ENCODE results near the gene ACIN1. TPM values are rescaled to one million over a fixed set of nuclear protein-coding genes. Genes with fewer than 3 reads are reported as not detected.
"Not testable (repeated sequence)": the region's sequence is repeated elsewhere in the genome, so short reads cannot be mapped to it uniquely, and the experiment has no call there.

ACIN1 gene
- total and polyA plus RNA-seq, 7 donors, result 45.2 to 83.2 (median 75.3) TPM

DNA sequence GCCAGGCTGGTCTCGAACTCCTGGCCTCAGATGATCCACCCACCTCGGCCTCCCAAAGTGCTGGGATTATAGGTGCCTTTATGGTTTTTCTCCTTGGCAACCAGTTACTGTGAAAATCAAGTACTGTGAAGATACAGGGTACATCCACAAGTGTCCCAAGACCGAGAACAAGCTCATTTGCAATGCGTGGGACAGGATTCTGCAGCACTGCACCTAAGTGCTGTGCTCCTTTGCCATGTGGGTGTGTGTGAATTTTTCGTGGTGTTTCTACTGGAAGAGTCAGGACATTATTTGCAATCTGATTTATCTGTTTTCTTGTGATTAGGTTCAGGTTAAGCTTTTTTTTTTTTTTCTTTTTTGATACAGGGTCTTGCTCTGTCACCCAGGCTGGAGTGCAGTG lies 77.8 kb downstream of the ACIN1 start:
- Histone ChIP-seq H3K27me3 (ENCODE audit: insufficient read depth in 3 of 3, low read length in 2 of 3) (no peaks in the 10 kb centered on the region), H3K9me3 (no peaks in the 10 kb centered on the region), H3K36me3 (ENCODE audit: insufficient read depth in 1 of 2, low read depth in 1 of 2) (no peaks in the 10 kb centered on the region), H3K4me1 (no peaks in the 10 kb centered on the region), H3K27ac (no peak overlapping the region), H3K4me3 (no peak overlapping the region)
- TF ChIP-seq, protein P1, sequence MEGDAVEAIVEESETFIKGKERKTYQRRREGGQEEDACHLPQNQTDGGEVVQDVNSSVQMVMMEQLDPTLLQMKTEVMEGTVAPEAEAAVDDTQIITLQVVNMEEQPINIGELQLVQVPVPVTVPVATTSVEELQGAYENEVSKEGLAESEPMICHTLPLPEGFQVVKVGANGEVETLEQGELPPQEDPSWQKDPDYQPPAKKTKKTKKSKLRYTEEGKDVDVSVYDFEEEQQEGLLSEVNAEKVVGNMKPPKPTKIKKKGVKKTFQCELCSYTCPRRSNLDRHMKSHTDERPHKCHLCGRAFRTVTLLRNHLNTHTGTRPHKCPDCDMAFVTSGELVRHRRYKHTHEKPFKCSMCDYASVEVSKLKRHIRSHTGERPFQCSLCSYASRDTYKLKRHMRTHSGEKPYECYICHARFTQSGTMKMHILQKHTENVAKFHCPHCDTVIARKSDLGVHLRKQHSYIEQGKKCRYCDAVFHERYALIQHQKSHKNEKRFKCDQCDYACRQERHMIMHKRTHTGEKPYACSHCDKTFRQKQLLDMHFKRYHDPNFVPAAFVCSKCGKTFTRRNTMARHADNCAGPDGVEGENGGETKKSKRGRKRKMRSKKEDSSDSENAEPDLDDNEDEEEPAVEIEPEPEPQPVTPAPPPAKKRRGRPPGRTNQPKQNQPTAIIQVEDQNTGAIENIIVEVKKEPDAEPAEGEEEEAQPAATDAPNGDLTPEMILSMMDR (IDR thresholded peaks at IDR 0.05), result no peak
- no peak for DNase-seq
- no peak for ATAC-seq
- intact Hi-C loops (cut with DNase I), result no loop called here
- 80 to 90% (median 87%) methylated on average over 5 of the region's 5 CpGs for WGBS, 3 donors

DNA sequence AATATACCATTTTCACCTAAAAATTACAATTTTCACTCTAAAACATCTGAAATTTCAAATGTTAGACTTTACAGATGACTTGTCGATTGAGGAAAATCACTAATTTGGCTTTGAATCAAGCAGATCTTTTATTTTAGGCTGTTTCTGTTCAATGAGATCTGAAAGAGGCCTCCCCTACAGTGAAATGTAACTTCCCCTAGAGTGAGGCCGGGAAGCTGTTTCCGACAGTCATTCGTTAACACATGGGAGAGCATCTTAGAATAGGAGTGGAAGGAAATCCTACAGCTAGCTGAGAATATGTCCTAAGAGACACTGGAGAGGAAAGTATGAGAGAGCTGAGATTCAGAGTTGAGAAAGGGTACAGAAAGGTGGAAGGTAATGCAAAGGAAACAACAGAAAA lies 79.3 kb downstream of the ACIN1 start:
- no peaks in the 10 kb centered on the region for H3K9me3 ChIP-seq
- ATAC-seq, result no peak
- TF ChIP-seq, protein P1 (IDR thresholded peaks at IDR 0.05), result no peak
- intact Hi-C loops (cut with DNase I), result no loop called here
- DNase-seq, result no peak
- H3K4me3 ChIP-seq, result no peak overlapping the region
- no peaks in the 10 kb centered on the region for H3K27me3 ChIP-seq (ENCODE audit: insufficient read depth in 3 of 3, low read length in 2 of 3)
- no peaks in the 10 kb centered on the region for H3K4me1 ChIP-seq
- 72 to 83% (median 79%) methylated on average over 4 of the region's 4 CpGs for WGBS, 3 donors
- no peak overlapping the region for H3K27ac ChIP-seq
- H3K36me3 ChIP-seq (ENCODE audit: insufficient read depth in 1 of 2, low read depth in 1 of 2), result no peaks in the 10 kb centered on the region

DNA sequence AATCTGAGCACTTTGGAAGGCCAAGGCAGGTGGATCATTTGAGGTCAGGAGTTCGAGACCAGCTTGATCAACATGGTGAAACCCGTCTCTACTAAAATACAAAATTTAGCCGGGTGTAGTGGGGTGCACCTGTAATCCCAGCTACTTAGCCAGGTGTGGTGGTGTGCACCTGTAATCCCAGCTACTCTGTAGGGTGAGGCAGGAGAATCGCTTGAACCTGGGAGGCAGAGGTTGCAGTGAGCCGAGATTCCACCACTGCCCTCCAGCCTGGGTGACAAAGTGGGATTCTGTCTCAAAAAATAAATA lies 81.2 kb downstream of the ACIN1 start:
- H3K9me3 ChIP-seq; H3K36me3 ChIP-seq (ENCODE audit: insufficient read depth in 1 of 2, low read depth in 1 of 2); DNase-seq; H3K27me3 ChIP-seq (ENCODE audit: insufficient read depth in 3 of 3, low read length in 2 of 3); intact Hi-C loops (cut with DNase I); H3K4me3 ChIP-seq; ATAC-seq; H3K4me1 ChIP-seq; H3K27ac ChIP-seq: not testable (repeated sequence)
- WGBS, 3 donors, result 87 to 93% (median 88%) methylated on average over 5 of the region's 5 CpGs

DNA sequence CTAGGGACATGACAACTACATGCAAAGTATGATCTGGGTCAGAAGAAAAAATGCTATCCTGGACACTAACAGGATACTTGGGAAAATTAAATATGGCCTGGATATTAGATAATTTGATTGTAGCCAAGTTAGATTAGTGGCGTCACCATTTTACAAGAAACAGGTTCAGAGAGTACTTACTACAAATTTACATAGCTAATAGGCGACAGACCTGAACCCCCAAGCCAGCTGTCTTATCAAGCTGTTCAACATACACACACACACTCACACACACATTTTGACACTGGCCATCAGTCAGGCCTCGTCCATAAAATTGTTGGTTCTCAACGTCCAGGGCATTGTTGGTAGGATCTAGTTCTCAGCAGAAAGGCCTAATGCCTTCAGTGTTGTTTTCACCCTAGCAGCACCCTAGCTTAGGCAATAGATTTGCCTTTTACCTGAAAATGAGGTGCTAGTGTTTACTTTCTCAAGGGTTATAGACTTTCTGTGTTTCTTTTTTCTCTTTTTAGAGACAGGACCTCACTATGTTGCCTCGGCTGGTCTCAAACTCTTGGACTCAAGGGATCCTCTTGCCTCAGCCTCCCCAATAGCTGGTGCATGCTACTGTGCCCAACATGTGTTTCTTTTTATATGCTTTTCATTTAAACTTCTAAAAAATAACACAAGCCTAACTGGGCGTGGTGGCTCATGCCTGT lies 81.7 kb downstream of the ACIN1 start:
- Histone ChIP-seq H3K4me1 (peaks cover 9% of the 10 kb centered on the region), H3K27me3 (ENCODE audit: insufficient read depth in 3 of 3, low read length in 2 of 3) (no peaks in the 10 kb centered on the region), H3K36me3 (ENCODE audit: insufficient read depth in 1 of 2, low read depth in 1 of 2) (no peaks in the 10 kb centered on the region), H3K27ac (no peak overlapping the region), H3K9me3 (no peaks in the 10 kb centered on the region), H3K4me3 (no peak overlapping the region)
- intact Hi-C loops (cut with DNase I), result no loop called here
- TF ChIP-seq, protein P1 (IDR thresholded peaks at IDR 0.05), result no peak
- WGBS, 3 donors, result 56 to 78% (median 72%) methylated on average over 6 of the region's 6 CpGs
- ATAC-seq (no peak), DNase-seq (no peak)

DNA sequence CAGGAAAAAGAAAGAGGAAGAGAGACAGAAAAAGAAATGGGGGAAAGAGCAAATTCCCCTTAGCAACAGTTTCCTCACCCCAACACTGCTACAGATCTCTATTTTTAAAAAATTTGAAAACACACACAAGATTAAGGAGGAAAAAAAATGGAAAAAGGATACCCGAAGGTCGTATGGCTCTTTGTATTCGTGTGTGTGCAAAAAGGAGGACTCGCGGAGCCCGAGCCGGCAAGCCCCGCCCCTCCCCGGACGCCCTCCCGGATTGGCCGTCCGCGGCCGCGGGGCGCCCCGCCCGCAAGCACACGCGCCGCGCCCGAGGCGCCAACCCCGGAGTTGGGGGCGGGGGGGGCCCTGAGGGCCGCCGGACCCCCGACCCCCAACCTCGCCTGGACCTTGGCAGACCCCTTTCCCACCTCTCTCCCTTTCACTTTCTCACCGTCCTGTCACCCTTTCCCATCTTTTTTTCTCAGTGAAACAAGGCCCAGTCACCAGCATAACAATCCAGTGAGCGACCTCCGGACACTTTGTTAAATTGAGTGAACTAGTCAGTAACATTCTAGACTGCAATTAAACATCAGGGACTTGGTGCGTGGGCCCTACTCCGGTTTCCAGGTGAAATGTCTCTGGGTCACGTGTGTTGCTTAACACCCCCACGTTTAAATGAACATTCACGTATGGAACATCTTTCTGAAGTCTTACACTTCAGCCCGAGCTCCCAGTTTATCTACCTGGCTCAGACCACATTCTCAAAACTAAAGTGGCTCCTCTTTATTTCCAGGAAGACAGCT lies 84.8 kb downstream of the ACIN1 start, which contains the start of gene C14orf93:
TSS of gene C14orf93 (minus strand) at position 205 of the 788 bp plus-strand sequence. CDS start 11,120 bp downstream, outside the sequence.
- peak within 1 kb of the TSS; percentile 66 for H3K4me3 ChIP-seq
- DNase-seq, result peak; percentile 86 to 92
- WGBS, 3 donors, result 2 to 3% (median 3%) methylated on average over 28 to 40 of the region's 40 CpGs
- H3K27me3 ChIP-seq (ENCODE audit: insufficient read depth in 3 of 3, low read length in 2 of 3), result no peaks in the 10 kb centered on the region
- TF ChIP-seq, protein P1 (IDR thresholded peaks at IDR 0.05), result no peak
- peak within 1 kb of the TSS; percentile 77 for H3K27ac ChIP-seq
- intact Hi-C loops (cut with DNase I), result loop anchor here in 1 of 2 donors (2.0 kb wide), 1 partner anchor 25 kb away; the partner anchor contains the start of gene PSMB5
- ATAC-seq, result peak; percentile 48 to 62 (median 56)
- H3K36me3 ChIP-seq (ENCODE audit: insufficient read depth in 1 of 2, low read depth in 1 of 2), result no peaks in the 10 kb centered on the region
- H3K4me1 ChIP-seq, result peaks cover 19% of the 10 kb centered on the region
- H3K9me3 ChIP-seq, result no peaks in the 10 kb centered on the region
